OCI-LY7 (cell line): ENCODE results near the gene MLN. TPM values are rescaled to one million over a fixed set of nuclear protein-coding genes. Genes with fewer than 3 reads are reported as not detected.

Source experiments
- BruUV-seq: library from RNA; stranded (reverse); fragments of 400-500 nt; replicated peaks from 2 replicates; lab custom pipeline; 2021; lab: Mats Ljungman, UMichigan
- CTCF ChIA-PET: fragments of 300-600 bp; sonication (Branson Sonifier 250); formaldehyde crosslinking; loops from one replicate; lab custom pipeline; 2022; ENCODE audit warnings: antibody characterized with exemption; ENCODE audit not compliant: unreplicated experiment; lab: Charles Lee
- POLR2A ChIA-PET: fragments of 300-600 bp; sonication (Branson Sonifier 250); formaldehyde crosslinking; loops from one replicate; lab custom pipeline; 2022; ENCODE audit warnings: antibody characterized with exemption; lab: Charles Lee
- DNase-seq: peaks from one replicate; pipeline ENCODE4 v3.0.0-alpha.2; 2015; ENCODE audit warnings: low spot score
- H2AFZ ChIP-seq: fragments of 200-600 bp; sonication (generic), shearing (Covaris generic); 2 replicates; pipeline ENCODE4 v1.6.1; 2014; ENCODE audit warnings: mild to moderate bottlenecking, antibody characterized with exemption, low read length, moderate library complexity
- H3K27ac ChIP-seq: fragments of 200-600 bp; sonication (generic); 2 replicates; pipeline ENCODE4 v1.5.1; 2014; ENCODE audit warnings: mixed run types, low read depth, mild to moderate bottlenecking, moderate library complexity, low read length, inconsistent platforms; ENCODE audit not compliant: poor library complexity, severe bottlenecking
- H3K36me3 ChIP-seq: fragments of 200-600 bp; sonication (generic); 2 replicates; pipeline ENCODE4 v1.6.1; 2014; ENCODE audit warnings: mild to moderate bottlenecking, antibody characterized with exemption, low read length, moderate library complexity, mixed read lengths; ENCODE audit not compliant: insufficient read depth
- H3K4me1 ChIP-seq: fragments of 200-600 bp; sonication (generic); 2 replicates; pipeline ENCODE4 v1.5.1; 2014; ENCODE audit warnings: mild to moderate bottlenecking, low read length; ENCODE audit not compliant: insufficient read depth, poor library complexity, severe bottlenecking
- H3K4me2 ChIP-seq: fragments of 200-600 bp; sonication (generic); 2 replicates; pipeline ENCODE4 v1.6.1; 2014; ENCODE audit warnings: mild to moderate bottlenecking, low read length
- H3K4me3 ChIP-seq: fragments of 200-600 bp; sonication (generic); 2 replicates; pipeline ENCODE4 v1.5.1; 2014; ENCODE audit warnings: mild to moderate bottlenecking, low read depth, low read length; ENCODE audit not compliant: poor library complexity, severe bottlenecking
- H3K79me2 ChIP-seq: fragments of 200-600 bp; sonication (generic); 2 replicates; pipeline ENCODE4 v1.6.1; 2016; ENCODE audit warnings: low read depth, mild to moderate bottlenecking, low read length, moderate library complexity, mixed read lengths; ENCODE audit not compliant: insufficient read depth
- H3K9me2 ChIP-seq: fragments of 200-600 bp; sonication (generic); 2 replicates; pipeline ENCODE4 v1.6.1; 2016; ENCODE audit warnings: mild to moderate bottlenecking, low read length, mixed read lengths; ENCODE audit not compliant: insufficient read depth
- H3K9me3 ChIP-seq: fragments of 200-600 bp; sonication (generic); 2 replicates; pipeline ENCODE4 v1.6.1; 2014; ENCODE audit warnings: mild to moderate bottlenecking, mixed run types, low read length, mixed read lengths
- H4K20me1 ChIP-seq: fragments of 200-600 bp; sonication (generic); 2 replicates; pipeline ENCODE4 v1.6.1; 2014; ENCODE audit warnings: mild to moderate bottlenecking, antibody characterized with exemption, low read length, moderate library complexity, mixed read lengths; ENCODE audit not compliant: insufficient read depth
- CTCF ChIP-seq: fragments of 200-600 bp; sonication (generic); conservative IDR thresholded peaks from 2 replicates; pipeline ENCODE4 v1.5.1; 2014; ENCODE audit warnings: mild to moderate bottlenecking, antibody characterized with exemption, low read length, moderate library complexity, mixed read lengths
- EZH2phosphoT487 ChIP-seq: fragments of 200-600 bp; sonication (generic); IDR thresholded peaks from 2 replicates; pipeline ENCODE4 v1.6.1; 2018; ENCODE audit warnings: low read depth, borderline replicate concordance, mild to moderate bottlenecking, mixed run types, antibody characterized with exemption, low read length, moderate library complexity, mixed read lengths
- intact Hi-C: fragments of 100-400 bp; cut with micrococcal nuclease; formaldehyde crosslinking; loops from one replicate; pipeline ENCODE4 v1.10.0; 2022; ENCODE audit not compliant: unreplicated experiment
- total RNA-seq, 2 experiments: library from RNA; depleted of rRNA in 1 of 2; stranded (reverse); fragments of >200 nt in 1 of 2; shearing (Covaris generic) in 1 of 2; gene quantifications; 2 replicates each; pipeline ENCODE4 v1.2.3, GENCODE V29; 2014 to 2022

MLN gene
- total RNA-seq, 2 experiments from 2014 or later, result not detected

GRCh38 chr6:33772902-33773472, 30.8 kb downstream of the MLN start:
- Histone ChIP-seq H4K20me1 (no peaks in the 10 kb centered on the region), H3K9me3 (no peaks in the 10 kb centered on the region), H3K36me3 (peaks cover 55% of the 10 kb centered on the region), H3K9me2 (no peaks in the 10 kb centered on the region), H3K4me3 (no peak overlapping the region), H3K4me2 (no peak overlapping the region), H3K4me1 (peaks cover 3% of the 10 kb centered on the region), H3K79me2 (no peaks in the 10 kb centered on the region), H3K27ac (no peak overlapping the region), H2AFZ (no peak overlapping the region)
- intact Hi-C loops, result loop anchor here (2.0 kb wide), 1 partner anchor 58 kb away; no protein-coding TSS in a partner anchor
- POLR2A ChIA-PET, result no interaction called here
- TF ChIP-seq CTCF (no peak), EZH2phosphoT487 (no peak)
- CTCF ChIA-PET, result no interaction called here
- BruUV-seq, result no TSS peak
- no peak for DNase-seq

- Histone ChIP-seq H3K4me3 (no peak overlapping the region), H3K4me2 (no peak overlapping the region), H3K36me3 (peaks cover 48% of the 10 kb centered on the region), H3K27ac (no peak overlapping the region), H4K20me1 (no peaks in the 10 kb centered on the region), H2AFZ (no peak overlapping the region), H3K79me2 (no peaks in the 10 kb centered on the region), H3K9me2 (no peaks in the 10 kb centered on the region), H3K9me3 (no peaks in the 10 kb centered on the region), H3K4me1 (peaks cover 3% of the 10 kb centered on the region)
- no peak for TF ChIP-seq CTCF
- no peak for TF ChIP-seq EZH2phosphoT487
- ChIA-PET POLR2A (no interaction called here), CTCF (no interaction called here)
- BruUV-seq, result no TSS peak
- no peak for DNase-seq
- intact Hi-C loops, result loop anchor here (2.0 kb wide), 1 partner anchor 57 kb away; no protein-coding TSS in a partner anchor
Measured at GRCh38 chr6:33772082-33772830, 31.5 kb downstream of the MLN start.
